Hematopoietic multipotent progenitor cell treated with erythropoietin and hydrocortisone succinate and interleukin-3 and kit ligand, for 6 days (in vitro differentiated cells): ENCODE results near the gene DUS1L.
A peak's percentile ranks its signal among the peaks of the same experiment; 100 is the strongest.

Experiments
- DNase-seq: peaks from one replicate; pipeline ENCODE4 v3.0.0-alpha.2; 2015

The DUS1L gene

DNA sequence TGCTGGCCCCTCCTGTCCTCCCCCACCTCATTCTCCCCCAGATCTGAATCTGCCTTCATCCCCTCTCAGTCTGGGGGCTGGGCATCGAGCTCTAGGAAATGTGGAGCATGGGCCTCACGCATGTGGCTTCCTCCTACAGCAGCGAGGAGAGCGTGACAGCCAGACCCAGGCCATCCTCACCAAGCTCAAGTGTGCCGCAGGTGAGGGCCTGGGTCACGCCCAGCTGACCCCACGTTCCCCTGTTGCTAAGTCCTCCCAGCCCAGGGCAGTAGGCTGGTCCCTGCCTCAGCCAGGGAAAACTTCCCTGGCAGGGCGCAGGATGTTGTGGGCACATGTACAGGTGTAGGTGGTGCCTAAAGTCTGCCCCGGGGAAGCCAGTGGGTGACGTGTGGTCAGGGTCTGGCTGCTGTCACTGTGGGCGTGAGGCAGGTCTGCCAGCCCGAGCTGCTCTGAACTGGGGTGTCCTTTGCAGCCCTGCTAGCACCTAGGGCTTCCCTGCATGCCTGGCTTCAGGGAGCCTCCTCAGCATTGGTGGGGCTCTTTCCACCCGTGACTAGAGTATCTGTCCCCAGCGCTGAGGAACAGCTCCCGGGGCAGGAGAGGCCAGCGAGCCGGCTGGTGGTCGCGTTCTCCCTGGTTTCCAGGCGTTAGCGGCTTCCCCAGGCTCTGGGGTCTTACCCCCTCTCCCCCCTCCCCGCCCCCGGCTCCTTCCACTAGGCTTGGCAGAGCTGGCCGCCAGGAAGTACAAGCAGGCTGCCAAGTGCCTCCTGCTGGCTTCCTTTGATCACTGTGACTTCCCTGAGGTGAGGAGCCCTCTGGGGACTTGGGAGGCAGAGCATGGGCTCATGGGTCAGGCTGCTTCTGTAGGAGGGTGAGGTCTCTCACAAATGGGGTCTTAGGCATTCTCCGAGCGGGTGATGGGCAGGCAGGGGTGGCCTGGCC, 10.3 kb downstream of the DUS1L start:
- DNase-seq = no peak

GRCh38 chr17:82054351-82055022, 11.1 kb downstream of the DUS1L start:
- DNase-seq = no peak

- DNase-seq = no peak
Measured at GRCh38 chr17:82053556-82054263, 11.9 kb downstream of the DUS1L start.

DNA sequence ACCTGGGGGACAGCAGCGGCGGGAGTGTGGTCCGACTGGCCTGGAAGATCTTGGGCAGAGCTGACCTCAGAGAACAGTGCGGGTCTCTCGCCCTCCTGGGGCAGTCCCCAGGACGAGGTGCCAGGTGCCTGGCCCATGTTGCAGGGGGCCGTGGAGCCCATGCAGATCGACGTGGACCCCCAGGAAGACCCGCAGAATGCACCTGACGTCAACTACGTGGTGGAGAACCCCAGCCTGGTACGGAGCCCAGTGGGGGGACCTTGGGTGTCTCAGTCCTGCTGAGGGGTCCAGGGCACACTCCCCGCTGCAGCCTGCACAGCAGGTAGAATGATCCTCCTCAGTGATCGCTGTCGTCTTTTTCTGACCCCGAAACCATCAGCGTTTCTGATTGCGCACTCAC, 12.5 kb downstream of the DUS1L start:
- no peak for DNase-seq

DNA sequence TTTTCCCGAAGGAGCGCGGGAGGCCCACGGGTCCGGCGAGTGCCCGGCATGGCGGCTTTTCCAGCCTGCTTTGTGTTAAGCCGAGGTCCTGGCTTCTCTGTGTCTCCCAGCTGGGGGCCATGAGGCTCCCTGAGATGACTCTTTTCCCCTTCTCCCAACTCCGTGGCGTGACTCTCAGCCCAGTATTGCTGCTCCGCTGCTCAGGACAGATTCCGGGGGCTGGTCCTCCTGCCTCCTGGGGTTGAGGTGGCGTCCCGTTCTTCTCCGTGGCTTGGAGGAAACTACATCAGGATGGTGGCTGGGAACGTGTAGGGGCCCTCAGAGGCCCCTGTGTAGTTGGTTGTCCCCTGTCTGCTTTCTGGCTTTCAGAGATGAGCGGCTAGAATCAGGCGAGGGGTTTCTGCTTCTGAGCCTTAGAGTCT, 13.0 kb downstream of the DUS1L start:
- no peak for DNase-seq

DNA sequence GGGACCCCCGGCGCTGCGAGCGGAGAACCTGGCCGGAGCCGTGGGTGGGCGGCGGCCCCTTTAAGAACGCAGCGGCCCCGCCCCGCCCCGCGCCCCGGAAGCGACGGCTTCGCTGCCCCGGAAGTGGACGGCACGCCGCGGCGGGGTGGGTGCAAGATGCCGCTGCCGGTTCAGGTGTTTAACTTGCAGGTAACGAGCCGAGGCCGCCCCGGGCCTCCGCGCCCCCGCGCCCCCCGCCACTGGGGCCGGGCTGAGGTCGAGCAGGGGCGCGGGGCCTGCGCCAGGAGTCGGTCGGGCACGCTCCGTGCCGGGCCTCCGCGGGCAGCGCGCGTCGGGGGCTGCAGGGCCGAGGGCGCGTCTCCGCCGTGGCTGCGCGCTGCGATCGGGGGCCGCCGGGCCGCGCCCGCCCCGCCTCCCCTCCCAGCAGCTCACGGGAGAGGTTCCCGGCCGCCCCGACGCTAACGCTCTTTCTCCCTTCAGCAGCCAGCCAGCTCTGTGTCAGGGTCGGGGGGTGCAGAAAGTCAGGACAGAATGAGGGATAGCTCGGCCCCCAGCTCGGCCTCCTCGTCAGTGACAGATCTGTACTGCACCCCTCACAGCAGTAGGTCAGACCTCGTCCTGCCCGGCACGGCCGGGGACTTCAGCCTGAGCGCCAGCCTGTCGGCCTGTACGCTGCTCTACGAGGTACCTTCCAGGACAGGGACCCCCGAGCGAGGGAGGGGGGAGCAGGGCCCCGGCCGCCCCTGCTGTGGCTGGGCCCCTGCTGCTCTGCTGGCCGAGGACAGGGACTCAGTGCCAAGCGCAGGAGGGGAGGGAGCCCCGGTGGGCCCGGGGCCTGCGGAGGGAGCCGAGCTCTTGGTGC, 13.6 kb downstream of the DUS1L start, which contains the start of the genes GPS1 and RFNG:
Gene GPS1 (plus strand): TSS at position 123 of the 862 bp plus-strand sequence. CDS start 34 bp downstream, at position 157.
Gene RFNG (minus strand): TSS at position 36 of the 862 bp plus-strand sequence. CDS start 45 bp downstream, outside the sequence.
- peak; percentile 88 for DNase-seq

DNA sequence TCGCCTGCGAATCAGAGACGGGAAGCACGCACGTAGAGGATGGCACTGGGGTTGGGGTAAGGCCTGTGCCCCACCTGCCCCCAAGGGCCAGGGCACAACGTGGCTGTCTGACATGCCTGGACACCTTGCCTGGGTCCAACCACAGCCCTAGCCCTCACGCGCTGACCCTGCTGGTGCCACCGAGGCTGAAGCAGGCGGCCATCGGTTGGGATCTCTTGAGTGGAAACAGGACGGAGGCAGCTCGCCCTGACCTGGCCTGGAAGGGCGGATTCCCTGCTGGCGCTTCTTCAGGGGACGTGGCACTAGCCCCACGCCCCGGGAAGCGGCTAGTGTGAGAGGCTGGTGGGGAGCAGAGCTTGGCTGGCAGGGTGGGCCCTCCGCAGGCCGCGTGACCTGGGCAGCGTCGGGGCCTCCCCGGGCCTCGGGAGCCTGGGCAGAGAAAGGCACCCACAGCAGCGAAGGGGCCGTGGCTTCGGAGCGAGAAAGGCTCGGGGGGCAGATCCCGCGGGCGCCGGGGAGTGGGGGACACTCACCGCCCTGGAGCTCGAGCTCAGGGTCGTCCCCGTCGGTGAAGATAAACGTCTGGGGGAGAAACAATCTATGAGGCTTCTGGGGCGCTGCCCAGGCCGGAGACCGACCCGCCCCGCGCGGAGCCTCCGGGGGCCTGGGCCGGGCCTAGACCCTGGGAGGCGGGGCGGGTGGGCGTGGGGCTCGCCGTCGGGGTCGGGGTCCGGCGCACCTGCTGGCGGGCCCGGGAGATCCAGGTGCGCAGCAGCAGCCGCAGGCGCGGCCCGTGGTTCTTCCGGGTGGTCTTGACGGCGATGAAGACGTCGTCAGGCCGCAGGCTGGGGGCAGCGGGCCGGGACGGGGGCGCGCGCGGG, 14.6 kb downstream of the DUS1L start:
- DNase-seq = no peak

- no peak for DNase-seq
Measured at GRCh38 chr17:82050152-82050760, 15.3 kb downstream of the DUS1L start.

- no peak for DNase-seq
Measured at GRCh38 chr17:82049521-82049971, 16.1 kb downstream of the DUS1L start.

GRCh38 chr17:82049106-82049505, 16.5 kb downstream of the DUS1L start:
- no peak for DNase-seq

DNA sequence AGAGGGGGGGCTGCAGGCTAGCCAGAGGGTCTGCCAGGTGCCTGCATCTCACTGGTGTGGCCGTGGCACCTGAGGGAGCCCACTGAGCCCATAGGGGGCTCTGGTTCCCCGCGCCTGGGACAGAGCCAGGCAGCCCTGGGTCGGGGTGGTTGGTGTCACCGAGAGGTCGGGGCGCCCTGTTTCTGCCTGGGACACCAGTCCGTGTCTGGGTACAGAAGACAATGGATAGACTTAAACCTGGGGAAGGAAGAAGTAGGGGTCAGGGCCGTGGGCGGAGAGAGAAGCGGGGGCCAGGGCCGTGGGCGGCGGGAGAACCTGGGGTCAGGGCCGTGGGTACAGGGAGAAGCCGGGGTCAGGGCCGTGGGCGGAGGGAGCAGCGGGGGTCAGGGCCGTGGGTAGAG, 17.0 kb downstream of the DUS1L start:
- no peak for DNase-seq

- DNase-seq = no peak
Measured at GRCh38 chr17:82047914-82048570, 17.6 kb downstream of the DUS1L start.

- DNase-seq = no peak
Measured at GRCh38 chr17:82047379-82047778, 18.2 kb downstream of the DUS1L start.

DNA sequence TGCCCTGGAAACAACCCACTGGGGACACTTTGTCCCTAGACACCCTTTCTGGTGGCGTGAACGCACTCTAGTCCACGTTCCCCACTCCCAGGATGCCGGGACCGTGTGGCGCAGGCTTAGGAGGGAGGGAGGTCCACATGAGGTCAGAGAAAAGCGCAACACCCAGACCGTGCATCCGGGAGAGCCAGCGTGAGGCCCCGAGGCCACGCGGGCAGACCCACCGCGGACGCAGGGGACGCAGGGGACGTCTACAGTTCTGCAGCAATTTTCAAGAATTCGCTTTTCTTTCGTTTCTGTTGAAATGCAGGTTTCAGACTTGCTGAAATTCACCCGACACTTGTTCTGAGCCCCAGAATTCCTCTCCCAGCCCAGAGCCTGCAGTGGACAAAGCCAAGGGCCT, 18.7 kb downstream of the DUS1L start:
- DNase-seq = no peak

DNA sequence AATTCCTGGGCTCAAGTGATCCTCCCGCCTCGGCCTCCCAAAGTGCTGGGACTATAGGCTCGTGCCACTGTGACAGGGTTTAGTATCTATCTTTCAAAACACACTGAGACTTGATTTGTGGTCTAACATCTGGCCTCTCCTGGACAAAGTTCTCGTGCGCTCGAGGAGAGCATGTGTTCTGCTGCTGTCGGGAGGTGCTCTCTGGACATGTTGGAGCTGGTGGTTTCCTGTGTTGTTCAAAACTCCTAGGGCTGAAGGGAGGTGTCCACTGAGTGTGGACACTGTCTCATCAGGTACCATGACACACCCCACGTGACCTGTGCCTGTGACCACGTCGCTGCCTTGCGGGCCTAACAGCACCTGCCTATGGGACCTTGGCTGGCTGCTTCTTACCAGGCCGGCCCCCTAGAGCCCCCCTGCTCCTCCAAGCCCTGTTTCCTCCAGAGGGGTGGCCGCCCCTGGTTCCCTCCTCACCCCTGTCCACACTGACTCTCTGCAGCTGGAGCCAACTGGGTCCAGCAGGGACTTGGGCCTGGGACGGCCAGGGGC, 19.6 kb downstream of the DUS1L start:
- DNase-seq = no peak

DNA sequence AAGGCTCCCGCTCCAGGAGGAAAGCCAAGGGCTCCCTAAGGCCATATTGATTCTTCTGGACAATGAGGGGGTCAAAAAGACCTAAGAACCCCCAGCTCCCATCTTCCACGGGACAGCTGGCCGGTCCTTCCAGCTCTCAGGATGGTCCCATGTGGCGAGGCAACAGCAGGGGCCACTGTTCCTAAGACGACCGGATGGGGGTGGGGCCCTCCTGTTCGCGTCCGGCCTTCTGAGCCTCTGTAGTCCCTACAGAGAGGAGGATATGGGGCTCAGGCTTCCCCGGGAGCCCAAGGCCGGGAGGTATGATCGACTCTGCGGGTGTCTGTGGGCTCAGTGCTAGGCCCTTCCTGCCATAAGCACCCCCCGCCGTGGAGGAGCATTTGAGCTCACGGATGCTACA, 22.1 kb downstream of the DUS1L start:
- DNase-seq = no peak

DNA sequence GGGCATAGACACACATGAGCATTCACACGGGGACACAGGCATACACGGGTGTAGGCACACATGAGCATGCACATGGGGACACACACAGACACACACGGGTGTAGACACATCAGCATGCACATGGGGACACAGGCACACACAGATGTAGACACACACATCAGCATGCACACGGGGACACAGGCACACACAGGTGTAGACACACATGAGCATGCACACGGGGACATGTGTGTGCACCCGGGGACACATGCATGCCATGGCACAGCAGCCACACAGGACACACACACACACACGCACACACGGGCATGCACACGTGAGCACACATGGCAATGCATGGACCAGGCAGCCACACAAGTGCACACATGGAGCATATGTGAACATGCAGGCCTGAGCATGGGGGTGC, 23.0 kb downstream of the DUS1L start:
- DNase-seq = no peak

- no peak for DNase-seq
Measured at GRCh38 chr17:82041144-82041814, 24.3 kb downstream of the DUS1L start.

DNA sequence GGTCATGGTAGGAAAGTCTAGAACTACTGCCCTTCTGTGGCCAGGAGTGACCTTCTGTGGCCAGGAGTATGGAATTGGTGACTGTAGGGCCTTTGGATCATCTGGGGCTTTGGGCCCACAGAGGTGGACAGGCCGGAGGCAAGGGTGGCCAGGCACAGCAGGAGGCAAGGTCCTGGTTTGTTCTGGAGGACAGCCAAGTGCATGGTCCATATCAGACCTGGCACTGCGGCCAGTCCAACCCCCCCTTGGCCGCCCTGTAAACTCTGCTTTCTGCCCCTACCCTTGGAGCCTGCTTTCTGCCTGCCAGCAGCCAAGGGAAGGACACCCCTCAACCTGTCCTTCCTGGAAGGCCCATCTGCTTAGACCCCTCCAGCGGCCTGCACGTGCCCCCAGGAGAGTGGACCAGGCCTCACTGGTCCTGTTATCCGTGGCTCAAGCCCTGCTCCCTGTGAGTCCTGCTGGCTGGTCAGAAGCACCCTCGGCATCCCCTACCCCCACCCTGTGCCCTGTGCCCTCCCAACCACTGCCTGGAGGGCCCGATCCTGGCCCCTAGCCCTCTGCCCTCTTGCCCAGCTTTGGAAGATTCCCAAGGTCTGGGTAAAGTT, 25.8 kb downstream of the DUS1L start:
- DNase-seq = no peak
